Measurements from ENCODE around the gene SAMD11. TPM values are rescaled to one million over a fixed set of nuclear protein-coding genes. Genes with fewer than 3 reads are reported as not detected.
"Not testable (repeated sequence)": the region's sequence is repeated elsewhere in the genome, so short reads cannot be mapped to it uniquely, and the experiment has no call there.

SAMD11 gene
- total RNA-seq, 1 donor from 2014 or later: 6.0 TPM

- not testable (repeated sequence) for DNase-seq (ENCODE audit: low read depth); H2AFZ ChIP-seq (ENCODE audit: low read depth, low read length); H3K36me3 ChIP-seq (ENCODE audit: insufficient read depth, low read length); H3K9me3 Mint-ChIP-seq (ENCODE audit: unreplicated experiment); H3K4me1 ChIP-seq (ENCODE audit: insufficient read depth, low read length); H3K36me3 Mint-ChIP-seq (ENCODE audit: low read depth, unreplicated experiment); H3K4me2 ChIP-seq (ENCODE audit: low read length); H3K4me3 Mint-ChIP-seq (ENCODE audit: unreplicated experiment); H3K27me3 ChIP-seq (ENCODE audit: insufficient read depth, low read length); H3K27ac ChIP-seq (ENCODE audit: low read depth, low read length); H3K79me2 ChIP-seq (ENCODE audit: insufficient read depth, low read length); H3K4me1 Mint-ChIP-seq (ENCODE audit: low read depth, unreplicated experiment); H3K4me3 ChIP-seq (ENCODE audit: insufficient read depth, low read depth, low read length); H4K20me1 ChIP-seq (ENCODE audit: insufficient read depth, low read length); FAIRE-seq; H3K9me3 ChIP-seq (ENCODE audit: insufficient read depth, low read depth, low read length); H3K27ac Mint-ChIP-seq (ENCODE audit: unreplicated experiment); H3K9ac ChIP-seq (ENCODE audit: low read length)
- H3K27me3 Mint-ChIP-seq (ENCODE audit: low read depth, unreplicated experiment): peaks cover 43% of the 10 kb centered on the region
These were observed 42.8 kb upstream of the SAMD11 start for GRCh38 chr1:880915-881314.

- peaks cover 55% of the 10 kb centered on the region for H3K27me3 Mint-ChIP-seq (ENCODE audit: low read depth, unreplicated experiment)
- H3K4me1 Mint-ChIP-seq (ENCODE audit: low read depth, unreplicated experiment): no peaks in the 10 kb centered on the region
- Histone ChIP-seq H3K27me3 (ENCODE audit: insufficient read depth, low read length) (peaks cover 16% of the 10 kb centered on the region), H3K4me1 (ENCODE audit: insufficient read depth, low read length) (no peaks in the 10 kb centered on the region), H3K79me2 (ENCODE audit: insufficient read depth, low read length) (no peaks in the 10 kb centered on the region), H3K9ac (ENCODE audit: low read length) (no peak overlapping the region), H3K27ac (ENCODE audit: low read depth, low read length) (no peak overlapping the region), H3K36me3 (ENCODE audit: insufficient read depth, low read length) (no peaks in the 10 kb centered on the region), H4K20me1 (ENCODE audit: insufficient read depth, low read length) (no peaks in the 10 kb centered on the region), H3K4me3 (ENCODE audit: insufficient read depth, low read depth, low read length) (no peak overlapping the region), H3K9me3 (ENCODE audit: insufficient read depth, low read depth, low read length) (no peaks in the 10 kb centered on the region), H2AFZ (ENCODE audit: low read depth, low read length) (no peak overlapping the region), H3K4me2 (ENCODE audit: low read length) (no peak overlapping the region)
- DNase-seq (ENCODE audit: low read depth): no peak
- H3K9me3 Mint-ChIP-seq (ENCODE audit: unreplicated experiment): peaks cover 6% of the 10 kb centered on the region
- TF ChIP-seq CTCF (IDR thresholded peaks at IDR 0.05; ENCODE audit: insufficient read depth, low read depth, low read length) (no peak), EZH2 (IDR thresholded peaks at IDR 0.05; ENCODE audit: insufficient read depth, low read length) (no peak)
- no peak overlapping the region for H3K27ac Mint-ChIP-seq (ENCODE audit: unreplicated experiment)
- no peak for FAIRE-seq
- no peak overlapping the region for H3K4me3 Mint-ChIP-seq (ENCODE audit: unreplicated experiment)
- H3K36me3 Mint-ChIP-seq (ENCODE audit: low read depth, unreplicated experiment): no peaks in the 10 kb centered on the region
These were observed 37.4 kb upstream of the SAMD11 start for GRCh38 chr1:886311-886710.

- DNase-seq (ENCODE audit: low read depth): no peak
- no peaks in the 10 kb centered on the region for H3K79me2 ChIP-seq (ENCODE audit: insufficient read depth, low read length)
- H3K9me3 ChIP-seq (ENCODE audit: insufficient read depth, low read depth, low read length): no peaks in the 10 kb centered on the region
- H3K36me3 Mint-ChIP-seq (ENCODE audit: low read depth, unreplicated experiment): no peaks in the 10 kb centered on the region
- H3K9ac ChIP-seq (ENCODE audit: low read length): no peak overlapping the region
- no peak overlapping the region for H2AFZ ChIP-seq (ENCODE audit: low read depth, low read length)
- no peak overlapping the region for H3K4me3 Mint-ChIP-seq (ENCODE audit: unreplicated experiment)
- H3K27me3 ChIP-seq (ENCODE audit: insufficient read depth, low read length): peaks cover 16% of the 10 kb centered on the region
- no peaks in the 10 kb centered on the region for H3K4me1 ChIP-seq (ENCODE audit: insufficient read depth, low read length)
- no peak overlapping the region for H3K4me3 ChIP-seq (ENCODE audit: insufficient read depth, low read depth, low read length)
- FAIRE-seq: no peak
- no peak overlapping the region for H3K27ac ChIP-seq (ENCODE audit: low read depth, low read length)
- no peaks in the 10 kb centered on the region for H4K20me1 ChIP-seq (ENCODE audit: insufficient read depth, low read length)
- H3K27me3 Mint-ChIP-seq (ENCODE audit: low read depth, unreplicated experiment): peaks cover 55% of the 10 kb centered on the region
- H3K27ac Mint-ChIP-seq (ENCODE audit: unreplicated experiment): no peak overlapping the region
- no peaks in the 10 kb centered on the region for H3K4me1 Mint-ChIP-seq (ENCODE audit: low read depth, unreplicated experiment)
- peaks cover 6% of the 10 kb centered on the region for H3K9me3 Mint-ChIP-seq (ENCODE audit: unreplicated experiment)
- no peaks in the 10 kb centered on the region for H3K36me3 ChIP-seq (ENCODE audit: insufficient read depth, low read length)
- no peak for TF ChIP-seq EZH2 (IDR thresholded peaks at IDR 0.05; ENCODE audit: insufficient read depth, low read length)
- no peak for TF ChIP-seq CTCF (IDR thresholded peaks at IDR 0.05; ENCODE audit: insufficient read depth, low read depth, low read length)
- no peak overlapping the region for H3K4me2 ChIP-seq (ENCODE audit: low read length)
These were observed 37.0 kb upstream of the SAMD11 start for GRCh38 chr1:886760-887159.

Data from astrocyte (in vitro differentiated cells and primary cell).